ENCODE results near the gene DHRS1.

The DHRS1 gene

GRCh38 chr14:24254630-24255392, 44.8 kb downstream of the DHRS1 start:
- no peak for TF ChIP-seq CTCF (IDR thresholded peaks at IDR 0.05; ENCODE audit: insufficient read depth, low read depth, low read length, missing control alignments)
- no peak overlapping the region for H3K4me3 ChIP-seq (ENCODE audit: low read depth, low read length)
- DNase-seq (ENCODE audit: low read depth) = no peak

- no peak for TF ChIP-seq CTCF (IDR thresholded peaks at IDR 0.05; ENCODE audit: insufficient read depth, low read depth, low read length, missing control alignments)
- no peak overlapping the region for H3K4me3 ChIP-seq (ENCODE audit: low read depth, low read length)
- no peak for DNase-seq (ENCODE audit: low read depth)
Measured at GRCh38 chr14:24253936-24254335, 45.6 kb downstream of the DHRS1 start.

GRCh38 chr14:24252289-24253124, 47.1 kb downstream of the DHRS1 start:
- TF ChIP-seq CTCF (IDR thresholded peaks at IDR 0.05; ENCODE audit: insufficient read depth, low read depth, low read length, missing control alignments) = no peak
- DNase-seq (ENCODE audit: low read depth) = no peak
- H3K4me3 ChIP-seq (ENCODE audit: low read depth, low read length) = no peak overlapping the region

GRCh38 chr14:24251880-24252288, 47.7 kb downstream of the DHRS1 start:
- DNase-seq (ENCODE audit: low read depth) = no peak
- no peak for TF ChIP-seq CTCF (IDR thresholded peaks at IDR 0.05; ENCODE audit: insufficient read depth, low read depth, low read length, missing control alignments)
- H3K4me3 ChIP-seq (ENCODE audit: low read depth, low read length) = no peak overlapping the region

- H3K4me3 ChIP-seq (ENCODE audit: low read depth, low read length) = no peak overlapping the region
- no peak for TF ChIP-seq CTCF (IDR thresholded peaks at IDR 0.05; ENCODE audit: insufficient read depth, low read depth, low read length, missing control alignments)
- DNase-seq (ENCODE audit: low read depth) = no peak
Measured at GRCh38 chr14:24250354-24250753, 49.2 kb downstream of the DHRS1 start.

GRCh38 chr14:24249230-24250021, 50.2 kb downstream of the DHRS1 start:
- no peak overlapping the region for H3K4me3 ChIP-seq (ENCODE audit: low read depth, low read length)
- TF ChIP-seq CTCF (IDR thresholded peaks at IDR 0.05; ENCODE audit: insufficient read depth, low read depth, low read length, missing control alignments) = no peak
- no peak for DNase-seq (ENCODE audit: low read depth)

Data from GM12865 (cell line).